GM19468 (cell line): Measurements from ENCODE around the gene ZNF585A.

Experiments used
- ATAC-seq: cut with Tn5 transposase; IDR thresholded peaks from one replicate; pipeline ENCODE4 v1.9.1; 2021; ENCODE audit warnings: mild to moderate bottlenecking, moderate library complexity, moderate number of reproducible peaks; ENCODE audit not compliant: unreplicated experiment; ENCODE audit errors: extremely low read depth

Gene ZNF585A

DNA sequence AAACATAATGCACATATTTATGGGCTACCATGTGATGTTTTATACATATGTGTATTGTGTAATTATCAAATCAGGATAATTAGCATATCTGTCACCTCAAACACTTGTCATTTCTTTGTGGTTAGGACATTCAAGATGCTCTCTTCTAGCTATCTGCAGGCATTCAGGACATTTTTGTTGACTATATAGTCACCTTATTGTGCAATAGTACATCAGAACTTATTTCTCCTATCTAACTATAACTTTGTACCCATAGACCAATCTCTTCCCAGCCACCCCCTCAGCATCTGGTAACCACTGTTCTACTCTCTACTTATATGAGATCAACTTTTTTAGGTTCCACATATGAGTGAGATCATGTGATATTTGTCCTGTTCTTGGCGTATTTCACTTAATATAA is 73.9 kb downstream of the ZNF585A start:
- ATAC-seq = no peak

DNA sequence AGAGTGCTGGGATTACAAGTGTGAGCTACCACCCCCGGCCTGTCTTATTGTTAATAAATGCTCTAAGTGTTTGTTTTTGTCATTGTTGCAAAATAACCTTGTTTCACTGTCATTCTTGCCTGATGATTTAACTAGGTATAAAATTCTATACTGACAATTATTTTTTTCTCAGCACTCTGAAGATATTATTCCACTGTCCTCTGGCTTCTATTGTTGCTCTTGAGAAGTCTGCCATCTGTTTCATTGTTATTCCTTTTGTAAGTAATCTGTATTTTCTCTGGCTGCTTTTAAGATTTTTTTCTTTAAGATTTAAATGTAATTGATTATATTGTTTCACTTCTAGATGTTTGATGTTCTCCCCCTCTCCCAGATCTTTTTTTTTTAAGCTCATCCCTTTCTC is 76.6 kb downstream of the ZNF585A start:
- ATAC-seq = no peak
